Suprapubic skin (tissue), 4 donors: ENCODE data around the gene AHI1.

Experiments used
- CTCF ChIP-seq, 2 donors: fragments of 200-600 bp in 1 of 2; fragments of 450-650 bp in 1 of 2; sonication (generic) in 1 of 2; IDR thresholded peaks; one replicate each; pipeline ENCODE4 v1.5.1; 2016 to 2019; ENCODE audit warnings: antibody characterized with exemption in 2 of 2, mild to moderate bottlenecking in 1 of 2, moderate library complexity in 1 of 2
- EP300 ChIP-seq: sonication (generic); formaldehyde crosslinking; IDR thresholded peaks from one replicate; pipeline ENCODE4 v1.6.1; 2017; ENCODE audit warnings: antibody characterized with exemption
- POLR2AphosphoS5 ChIP-seq, 3 donors: sonication (generic); formaldehyde crosslinking; IDR thresholded peaks; one replicate each; pipeline ENCODE4 v1.6.1; 2017; ENCODE audit warnings: antibody characterized with exemption in 3 of 3

- TF ChIP-seq CTCF (IDR thresholded peaks at IDR 0.05) (no peak), EP300 (no peak), POLR2AphosphoS5 (IDR thresholded peaks at IDR 0.05) (no peak)
Measured at GRCh38 chr6:135306166-135306565, 191.4 kb downstream of the AHI1 start.
